T-helper 1 cell treated with Interleukin-12 subunit alpha and Interleukin-12 subunit beta and Interleukin-4 antibody, amounts not matched to agents 30 ng/mL and 1 ng/mL, for 36 hours (primary cell): ENCODE results near the gene PITPNM1. TPM values are rescaled to one million over a fixed set of nuclear protein-coding genes. Genes with fewer than 3 reads are reported as not detected.
"Not testable (repeated sequence)": the region's sequence is repeated elsewhere in the genome, so short reads cannot be mapped to it uniquely, and the experiment has no call there.

Experiments
- intact Hi-C: fragments of 100-400 bp; cut with micrococcal nuclease; formaldehyde crosslinking; loops from one replicate; pipeline ENCODE4 v1.15.1; 2024
- total RNA-seq: library from RNA; stranded (reverse); gene quantifications from 2 replicates; pipeline ENCODE4 v1.2.3, GENCODE V29; 2022

The PITPNM1 gene
- total RNA-seq, 1 donor from 2014 or later: 119 TPM

- intact Hi-C loops: loop anchor here (1.0 kb wide), 8 partner anchors 13 to 137 kb away; partner anchors contain the start of genes NDUFV1, POLD4, PPP1CA and RPS6KB2
Observed at GRCh38 chr11:67468759-67469507, 36.2 kb downstream of the PITPNM1 start, which contains the start of gene TMEM134. TSS of gene TMEM134 (minus strand) at chr11:67469251. CDS start at chr11:67469192, 59 bp downstream.

- intact Hi-C loops: no loop called here
Observed at GRCh38 chr11:67468456-67468758, 36.8 kb downstream of the PITPNM1 start.

DNA sequence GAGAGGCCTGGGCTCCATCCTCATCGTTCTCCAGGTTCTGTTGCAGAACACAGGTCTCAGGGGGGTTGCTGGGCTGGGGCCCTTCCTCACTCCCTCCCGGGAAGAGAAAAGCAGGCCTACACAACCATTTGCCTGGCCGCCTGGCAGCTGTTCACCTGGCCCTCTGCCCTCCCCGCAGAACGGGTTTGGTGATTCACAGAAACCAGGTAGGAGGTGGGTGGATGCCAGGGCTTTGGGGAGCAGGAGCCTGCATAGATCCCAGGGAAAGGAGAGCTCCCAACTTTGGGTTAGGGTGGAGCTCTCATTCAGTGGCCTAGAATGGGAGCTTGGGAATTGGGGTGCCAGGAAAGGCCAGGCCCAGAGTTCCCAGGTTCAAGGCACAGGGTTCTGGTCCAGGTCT lies 37.1 kb downstream of the PITPNM1 start:
- intact Hi-C loops: no loop called here

GRCh38 chr11:67466962-67467771 lies 38.0 kb downstream of the PITPNM1 start:
- intact Hi-C loops: no loop called here

DNA sequence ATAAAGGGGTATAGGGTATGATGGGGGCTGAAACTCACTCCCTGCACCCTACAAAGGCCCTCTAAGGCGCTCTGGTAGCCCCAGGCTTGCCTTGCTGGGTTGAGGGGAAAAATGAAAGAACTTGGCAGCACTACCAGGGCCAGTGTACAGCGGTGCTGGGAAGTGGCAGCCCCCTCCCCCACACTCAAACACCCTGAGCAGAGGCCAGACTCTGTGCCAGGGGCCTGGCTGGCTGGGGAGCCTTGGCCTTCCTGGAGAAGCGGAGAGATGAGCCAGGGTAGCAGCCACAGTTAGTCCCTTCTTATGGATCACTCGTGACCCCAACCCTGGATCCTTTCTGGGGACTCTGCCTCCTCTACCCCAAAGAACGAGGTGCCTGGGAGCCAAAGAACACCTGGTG lies 38.8 kb downstream of the PITPNM1 start:
- intact Hi-C loops: no loop called here

- intact Hi-C loops: not testable (repeated sequence)
Observed at GRCh38 chr11:67465530-67465929, 39.6 kb downstream of the PITPNM1 start.

- intact Hi-C loops: no loop called here
Observed at GRCh38 chr11:67465189-67465510, 40.0 kb downstream of the PITPNM1 start.

DNA sequence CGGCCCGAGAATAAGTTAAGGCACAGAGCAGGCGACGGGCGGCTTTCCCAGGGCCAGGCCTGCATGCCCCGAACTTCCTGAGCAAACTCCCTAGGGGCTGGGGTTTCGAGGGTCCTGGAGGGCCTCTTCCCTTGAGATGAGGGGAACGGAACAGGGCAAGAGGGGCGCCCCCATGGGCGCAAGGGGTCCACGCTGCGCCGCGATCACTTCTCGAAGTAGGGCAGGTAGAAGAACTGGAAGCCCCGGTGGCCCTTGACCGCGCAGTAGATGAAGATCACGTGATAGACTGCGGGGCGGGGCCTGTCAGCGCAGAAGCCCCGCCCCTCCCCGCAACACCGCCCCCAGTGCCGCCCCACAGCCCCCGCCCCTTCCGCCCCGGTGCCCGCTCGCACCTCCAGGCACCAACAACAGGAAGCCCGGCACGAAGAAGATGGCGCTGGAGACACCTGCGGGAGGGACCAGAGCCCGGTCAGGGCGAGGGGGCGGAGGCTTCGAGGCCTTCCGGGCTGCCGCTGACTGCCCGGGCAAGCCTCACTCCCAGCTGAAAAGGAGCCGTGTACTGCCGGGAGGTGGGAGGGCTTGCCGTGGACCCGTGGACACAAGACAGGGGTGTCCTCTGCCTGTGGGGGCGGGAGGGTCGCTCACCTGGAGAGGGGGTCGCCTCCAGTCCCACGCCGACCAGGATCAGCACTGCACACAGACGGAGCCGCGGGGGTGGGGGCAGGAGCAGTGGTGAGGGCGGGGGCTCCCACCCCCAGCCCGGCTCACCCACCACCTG lies 40.6 kb downstream of the PITPNM1 start:
- intact Hi-C loops: loop anchor here (1.0 kb wide), 10 partner anchors 18 to 225 kb away; partner anchors contain the start of genes AIP, NDUFV1, POLD4 and PTPRCAP

DNA sequence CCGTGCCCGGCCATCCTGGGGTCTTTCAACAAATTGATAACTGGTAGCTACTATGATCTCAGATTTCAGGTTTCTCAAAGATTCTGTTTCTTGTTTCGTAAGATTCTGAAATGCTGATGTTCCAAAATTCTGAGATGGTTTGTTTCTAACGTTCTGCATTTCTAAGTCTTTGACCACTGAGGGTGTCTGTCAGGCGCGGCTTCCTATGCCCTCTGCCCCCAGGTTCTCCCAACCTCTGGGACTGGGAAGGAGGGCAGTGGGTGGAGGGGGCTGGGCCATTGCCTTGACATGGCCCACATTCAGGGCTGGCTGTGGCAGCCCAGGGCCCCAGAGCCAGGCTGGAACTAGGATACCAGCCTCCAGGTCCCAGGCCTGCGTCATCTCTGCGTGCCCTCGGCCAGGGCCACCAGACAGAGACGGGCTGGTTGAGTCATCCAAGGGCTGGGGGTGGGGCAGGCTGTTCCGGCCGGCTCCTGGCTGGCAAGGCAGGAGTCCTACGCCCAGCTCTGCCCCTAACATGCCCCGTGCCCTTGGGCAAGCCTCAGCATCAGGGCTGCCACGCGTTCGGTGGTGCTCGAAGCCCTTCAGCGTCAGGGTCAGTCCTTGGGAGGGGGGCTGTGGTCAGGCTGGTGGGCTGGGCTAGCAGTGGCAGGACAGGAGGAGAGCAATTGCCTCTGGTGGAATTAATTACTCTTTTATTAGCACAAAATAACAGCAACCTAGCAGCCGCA lies 41.3 kb downstream of the PITPNM1 start:
- intact Hi-C loops: loop anchor here (1.0 kb wide), 10 partner anchors 18 to 225 kb away; partner anchors contain the start of genes AIP, NDUFV1, POLD4 and PTPRCAP

GRCh38 chr11:67463186-67463585 lies 42.0 kb downstream of the PITPNM1 start:
- intact Hi-C loops: no loop called here

GRCh38 chr11:67458266-67458665 lies 46.9 kb downstream of the PITPNM1 start:
- intact Hi-C loops: no loop called here

GRCh38 chr11:67457453-67457852 lies 47.7 kb downstream of the PITPNM1 start:
- intact Hi-C loops: no loop called here

- intact Hi-C loops: no loop called here
Observed at GRCh38 chr11:67456068-67456705, 49.0 kb downstream of the PITPNM1 start.

DNA sequence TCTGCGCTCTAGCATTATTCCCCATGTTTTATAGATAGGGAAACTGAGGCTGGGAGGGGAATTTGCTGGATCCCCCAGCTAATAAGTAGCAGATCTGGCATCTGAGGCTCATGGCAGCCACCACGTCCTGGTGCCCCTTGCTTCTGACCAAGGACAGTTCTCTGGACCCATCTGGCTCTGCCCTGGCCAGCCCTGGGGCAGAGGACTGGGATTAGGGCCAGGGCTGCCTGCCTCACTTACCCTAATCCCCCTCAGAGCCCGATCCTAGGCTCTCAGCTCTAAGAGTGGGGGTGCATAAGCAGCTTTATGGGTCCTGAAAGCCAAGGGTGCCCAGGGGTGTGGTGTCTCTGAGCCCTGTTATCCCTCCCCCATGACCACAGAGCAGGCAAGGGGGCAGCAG lies 50.1 kb downstream of the PITPNM1 start, which contains the start of gene CABP4:
Gene CABP4, plus strand, starts transcription at position 301 of the 400 bp plus-strand sequence. Its CDS starts 70 bp downstream, at position 371.
- intact Hi-C loops: no loop called here

DNA sequence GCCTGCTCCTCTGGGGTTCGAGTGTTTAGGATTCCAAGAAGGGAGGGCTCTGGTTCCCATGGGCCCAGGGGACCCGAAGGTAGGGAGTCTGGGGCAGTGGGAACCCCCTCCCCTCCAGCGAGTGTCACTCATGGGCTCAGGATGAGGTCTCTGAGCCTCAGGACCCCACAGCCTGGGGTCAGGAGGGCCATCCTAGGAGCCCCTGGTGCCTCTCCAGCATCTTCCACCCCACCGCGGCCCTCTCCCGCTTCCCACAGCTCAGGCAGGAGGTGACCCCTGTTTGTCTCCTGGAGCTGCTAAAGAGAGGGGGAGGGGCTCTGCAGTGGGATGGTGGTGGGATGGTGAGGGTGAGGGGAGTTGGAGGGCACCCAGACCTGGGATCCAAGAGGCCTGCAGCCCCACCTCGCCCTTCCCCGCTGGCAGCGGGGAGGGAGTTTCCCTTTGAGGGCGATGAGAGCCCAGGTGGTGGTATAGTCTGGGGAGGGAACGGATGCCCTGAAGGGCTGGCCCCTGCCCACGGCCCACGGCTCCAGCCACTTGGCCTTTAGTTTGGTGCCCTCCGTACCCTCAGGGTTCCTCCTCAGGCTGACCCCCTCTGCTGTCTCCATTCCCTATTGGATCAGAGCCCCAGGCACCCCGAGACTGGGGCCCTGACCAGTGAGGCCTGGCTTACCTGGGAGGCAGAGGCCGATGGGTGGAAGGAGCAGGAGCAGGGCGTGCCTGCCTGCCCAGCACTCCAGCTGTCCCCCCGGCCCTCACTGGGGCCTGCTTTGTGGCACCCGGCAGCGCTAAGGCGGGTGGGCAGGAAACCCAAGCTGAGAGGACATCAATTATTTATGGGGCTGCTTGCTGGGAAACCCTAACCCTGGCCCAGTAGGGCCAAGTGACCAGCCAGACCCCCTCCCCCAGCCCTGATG lies 51.1 kb downstream of the PITPNM1 start:
- intact Hi-C loops: no loop called here

DNA sequence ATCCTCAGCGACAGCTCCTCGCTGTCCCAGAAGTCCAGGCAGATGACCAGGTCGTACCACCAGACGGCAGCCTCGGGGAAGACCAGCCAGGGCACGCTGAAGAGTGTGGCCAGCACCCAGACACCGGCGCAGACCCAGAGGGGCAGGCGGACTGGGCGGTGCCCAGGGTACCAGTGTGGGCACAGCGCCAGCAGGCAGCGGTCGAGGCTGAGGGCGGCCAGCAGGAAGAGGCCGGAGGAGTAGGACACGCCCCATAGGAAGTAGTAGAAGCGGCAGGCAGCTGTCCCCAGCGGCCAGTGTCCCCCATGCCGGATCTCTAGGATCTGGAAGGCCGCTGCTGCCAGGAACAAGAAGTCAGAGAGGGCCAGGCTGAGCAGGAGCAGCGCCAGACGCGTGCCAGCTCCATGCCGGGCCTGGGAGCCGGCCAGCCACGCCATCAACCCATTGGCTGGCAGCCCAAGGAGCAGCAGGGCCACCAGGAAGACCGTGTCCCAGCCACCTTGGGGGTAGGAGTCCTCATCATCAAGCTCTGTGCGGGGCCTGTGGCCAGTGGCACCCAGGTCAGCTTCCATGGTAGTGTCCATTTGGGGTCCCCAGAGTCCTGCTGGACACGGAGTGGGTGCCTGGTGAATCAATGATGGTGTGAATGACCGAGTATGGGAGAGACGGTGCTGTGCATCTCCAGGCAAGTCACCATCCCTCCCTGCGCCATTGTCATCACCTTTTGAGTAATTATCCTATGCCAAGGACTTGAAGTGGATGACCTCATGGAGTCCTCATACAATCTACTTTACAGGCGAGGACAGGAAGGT lies 52.8 kb downstream of the PITPNM1 start, which contains the start of gene GPR152:
Gene GPR152, minus strand, starts transcription at position 589 of the 812 bp plus-strand sequence. Its CDS starts 5 bp downstream, at position 584.
- intact Hi-C loops: no loop called here

DNA sequence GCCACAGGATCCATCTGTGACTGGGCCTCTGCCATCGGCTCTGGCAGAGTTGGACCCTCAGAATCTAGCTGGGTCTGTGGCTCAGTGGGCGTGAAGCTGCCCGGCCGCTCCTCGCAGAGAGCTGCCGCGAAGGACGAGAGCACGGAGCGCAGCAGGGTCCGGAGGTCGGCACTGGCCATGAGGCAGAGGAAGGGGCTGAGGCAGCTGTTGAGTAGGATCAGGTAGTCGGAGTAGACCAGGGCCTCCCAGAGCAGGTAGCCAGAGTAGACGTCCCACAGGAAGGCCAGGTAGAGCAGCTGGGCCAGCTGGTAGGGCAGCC lies 53.5 kb downstream of the PITPNM1 start:
- intact Hi-C loops: no loop called here
